GM12878 (cell line): Measurements from ENCODE around the gene FKBP8. TPM values are rescaled to one million over a fixed set of nuclear protein-coding genes. Genes with fewer than 3 reads are reported as not detected.

ENCODE experiments used
- ATAC-seq: fragments of 200-7000 bp; cut with Tn5 transposase; 3 replicates; pipeline ENCODE4 v1.9.1; 2020; ENCODE audit warnings: mild to moderate bottlenecking, moderate library complexity
- BruUV-seq: library from RNA; stranded (reverse); fragments of 400-500 nt; replicated peaks from 2 replicates; lab custom pipeline; 2021; lab: Mats Ljungman, UMichigan
- CTCF ChIA-PET: fragments of 300-600 bp; sonication (Branson Sonifier 250); formaldehyde crosslinking; extraction: SDS; loops from one replicate; lab custom pipeline; 2021; ENCODE audit warnings: inconsistent platforms; lab: Yijun Ruan, JAX
- POLR2A ChIA-PET: fragments of 350-600 bp; formaldehyde crosslinking; extraction: SDS; loops from one replicate; lab custom pipeline; 2021; ENCODE audit warnings: inconsistent platforms; lab: Charles Lee
- RAD21 ChIA-PET: fragments of 300-600 bp; sonication (Branson Sonifier 250); formaldehyde crosslinking; loops from one replicate; lab custom pipeline; 2023; ENCODE audit warnings: antibody characterized with exemption; ENCODE audit not compliant: unreplicated experiment; lab: Charles Lee
- SMC1A ChIA-PET: fragments of 300-600 bp; sonication (Branson Sonifier 250); formaldehyde crosslinking; loops from one replicate; lab custom pipeline; 2023; ENCODE audit not compliant: unreplicated experiment, uncharacterized antibody; lab: Charles Lee
- DNase-seq: peaks from one replicate; pipeline ENCODE4 v3.0.0-alpha.2; 2011; ENCODE audit warnings: low read depth, low spot score
- FAIRE-seq: peaks from 3 replicates; lab custom pipeline; 2011; peaks lifted over from hg19 to GRCh38; lab: Jason Lieb, UNC
- H2AFZ ChIP-seq: 2 replicates; pipeline ENCODE4 v1.6.0; 2011; ENCODE audit warnings: low read depth, low read length, control low read depth; ENCODE audit not compliant: control insufficient read depth
- H3K27ac ChIP-seq: 2 replicates; pipeline ENCODE4 v1.5.1; 2011; ENCODE audit warnings: control low read depth; ENCODE audit not compliant: control insufficient read depth, insufficient read depth
- H3K27me3 ChIP-seq, 2 experiments: replicated peaks in 1 of 2; 2 replicates each; pipeline versions ENCODE4 v1.6.0 to v1.6.1; 2011; ENCODE audit warnings: low read length in 1 of 2; ENCODE audit not compliant: control insufficient read depth in 2 of 2, insufficient read depth in 2 of 2
- H3K36me3 ChIP-seq, 2 experiments: 2 replicates each; pipeline ENCODE4 v1.5.1; 2011; ENCODE audit warnings: low read length in 1 of 2; ENCODE audit not compliant: control insufficient read depth in 2 of 2, insufficient read depth in 2 of 2
- H3K4me1 ChIP-seq: 2 replicates; pipeline ENCODE4 v1.6.1; 2011; ENCODE audit warnings: mild to moderate bottlenecking, low read length, moderate library complexity, mixed read lengths; ENCODE audit not compliant: control insufficient read depth, insufficient read depth
- H3K4me2 ChIP-seq: 2 replicates; pipeline ENCODE4 v1.6.0; 2011; ENCODE audit warnings: control low read depth; ENCODE audit not compliant: control insufficient read depth, insufficient read depth
- H3K4me3 ChIP-seq: fragments of 200-600 bp; sonication (generic); 2 replicates; pipeline ENCODE4 v1.5.1; 2016
- H3K79me2 ChIP-seq: 2 replicates; pipeline ENCODE4 v1.6.0; 2011; ENCODE audit warnings: low read length; ENCODE audit not compliant: control insufficient read depth, insufficient read depth
- H3K9ac ChIP-seq: 2 replicates; pipeline ENCODE4 v1.8.0; 2011; ENCODE audit warnings: low read length, control low read depth, mixed read lengths; ENCODE audit not compliant: control insufficient read depth, insufficient read depth
- H3K9me3 ChIP-seq: replicated peaks from 3 replicates; pipeline ENCODE4 v1.5.1; 2011; ENCODE audit warnings: mild to moderate bottlenecking, low read length; ENCODE audit not compliant: control insufficient read depth, insufficient read depth
- H4K20me1 ChIP-seq: 2 replicates; pipeline ENCODE4 v1.6.0; 2011; ENCODE audit not compliant: control insufficient read depth, insufficient read depth
- BACH1 ChIP-seq: fragments of 450-650 bp; IDR thresholded peaks from 2 replicates; pipeline ENCODE4 v1.6.1; 2017; ENCODE audit warnings: mild to moderate bottlenecking, borderline replicate concordance
- BCL11A ChIP-seq: IDR thresholded peaks from 2 replicates; pipeline ENCODE4 v1.6.1; 2011; ENCODE audit warnings: low read depth, low read length
- BCL3 ChIP-seq: IDR thresholded peaks from 2 replicates; pipeline ENCODE4 v1.6.1; 2011; ENCODE audit warnings: borderline replicate concordance, low read depth, mild to moderate bottlenecking, moderate library complexity, low read length; ENCODE audit not compliant: insufficient read depth, poor library complexity, severe bottlenecking
- FOXM1 ChIP-seq: IDR thresholded peaks from 2 replicates; pipeline ENCODE4 v1.6.1; 2012; ENCODE audit warnings: low read depth, mild to moderate bottlenecking, inconsistent platforms, low read length, moderate library complexity
- HDAC2 ChIP-seq: fragments of 200-600 bp; sonication (generic); IDR thresholded peaks from 2 replicates; pipeline ENCODE4 v1.6.1; 2017
- IKZF1 ChIP-seq: fragments of 450-650 bp; conservative IDR thresholded peaks from 2 replicates; pipeline ENCODE4 v1.6.1; 2017; ENCODE audit warnings: antibody characterized with exemption, mild to moderate bottlenecking
- KDM1A ChIP-seq: fragments of 200-600 bp; sonication (generic); IDR thresholded peaks from 2 replicates; pipeline ENCODE4 v1.6.1; 2016; ENCODE audit warnings: borderline replicate concordance
- POLR2A ChIP-seq: IDR thresholded peaks from 2 replicates; pipeline ENCODE4 v1.6.1; 2011; ENCODE audit warnings: low read depth, mild to moderate bottlenecking, low read length
- RAD21 ChIP-seq: IDR thresholded peaks from 2 replicates; pipeline ENCODE4 v1.6.1; 2011; ENCODE audit warnings: mild to moderate bottlenecking, low read depth, low read length, moderate library complexity; ENCODE audit not compliant: insufficient read depth
- RBBP5 ChIP-seq: fragments of 200-600 bp; sonication (generic); conservative IDR thresholded peaks from 2 replicates; pipeline ENCODE4 v1.6.1; 2016
- SMAD1 ChIP-seq: fragments of 450-650 bp; IDR thresholded peaks from 2 replicates; pipeline ENCODE4 v1.6.1; 2018; ENCODE audit warnings: mild to moderate bottlenecking, low read depth; ENCODE audit not compliant: partially characterized antibody
- SREBF1 ChIP-seq: IDR thresholded peaks from 2 replicates; pipeline ENCODE4 v1.6.1; 2012; ENCODE audit warnings: mild to moderate bottlenecking, low read length
- TARDBP ChIP-seq: IDR thresholded peaks from 2 replicates; pipeline ENCODE4 v1.6.1; 2016; ENCODE audit warnings: borderline replicate concordance
- YBX1 ChIP-seq: fragments of 450-650 bp; IDR thresholded peaks from 2 replicates; pipeline ENCODE4 v1.6.1; 2016; ENCODE audit warnings: antibody characterized with exemption
- ZSCAN29 ChIP-seq: fragments of 450-650 bp; IDR thresholded peaks from 2 replicates; pipeline ENCODE4 v1.6.1; 2017; ENCODE audit warnings: mild to moderate bottlenecking, moderate library complexity
- WGBS: methylation state at CpG from one replicate; pipeline ENCODE4 v1.1.6; 2016; ENCODE audit warnings: low lambda C conversion rate; ENCODE audit not compliant: insufficient replicate concordance, insufficient coverage; ENCODE audit errors: missing lambda C conversion rate; 5-methylcytosine and 5-hydroxymethylcytosine counted together
- in situ Hi-C: fragments of 300-500 bp; cut with MboI; formaldehyde crosslinking; loops from 9 replicates; pipeline ENCODE4 v1.14.3; 2018; ENCODE audit warnings: mixed read lengths
- intact Hi-C: fragments of 100-400 bp; cut with micrococcal nuclease; formaldehyde crosslinking; loops from one replicate; pipeline ENCODE4 v1.14.2; 2022; ENCODE audit not compliant: unreplicated experiment
- polyA plus RNA-seq, 11 experiments: library from polyadenylated mRNA; depleted of rRNA in 4 of 11; unstranded in 6 of 11; stranded (reverse) in 5 of 11; fragments of >200 nt; fragmentation: Nextera tagmentation in 4 of 11; fragmentation: Illumina TruSeq in 1 of 11; extraction: Ambion mirVana in 4 of 11; extraction: Trizol in 1 of 11; gene quantifications; 1 replicate in 1 of 11; 2 replicates in 10 of 11; pipeline versions ENCODE4 v1.2.1 to v1.2.3, GENCODE V29; 2011 to 2016; ENCODE audit warnings: inconsistent platforms in 2 of 11, missing spikeins in 2 of 11, low read depth in 1 of 11
- total RNA-seq, 4 experiments: library from RNA; depleted of rRNA in 3 of 4; stranded (reverse); fragments of >200 nt in 3 of 4; fragmentation: Illumina TruSeq in 1 of 4; extraction: Trizol in 1 of 4; gene quantifications; 2 replicates each; pipeline versions ENCODE4 v1.2.1 to v1.2.3, GENCODE V29; 2013 to 2021

Gene FKBP8
- total and polyA plus RNA-seq, 10 of the 15 experiments (the other 5 are each of a cell fraction or from before 2014, with no cell fraction given): 0.13 to 205 (median 95.4) TPM

DNA sequence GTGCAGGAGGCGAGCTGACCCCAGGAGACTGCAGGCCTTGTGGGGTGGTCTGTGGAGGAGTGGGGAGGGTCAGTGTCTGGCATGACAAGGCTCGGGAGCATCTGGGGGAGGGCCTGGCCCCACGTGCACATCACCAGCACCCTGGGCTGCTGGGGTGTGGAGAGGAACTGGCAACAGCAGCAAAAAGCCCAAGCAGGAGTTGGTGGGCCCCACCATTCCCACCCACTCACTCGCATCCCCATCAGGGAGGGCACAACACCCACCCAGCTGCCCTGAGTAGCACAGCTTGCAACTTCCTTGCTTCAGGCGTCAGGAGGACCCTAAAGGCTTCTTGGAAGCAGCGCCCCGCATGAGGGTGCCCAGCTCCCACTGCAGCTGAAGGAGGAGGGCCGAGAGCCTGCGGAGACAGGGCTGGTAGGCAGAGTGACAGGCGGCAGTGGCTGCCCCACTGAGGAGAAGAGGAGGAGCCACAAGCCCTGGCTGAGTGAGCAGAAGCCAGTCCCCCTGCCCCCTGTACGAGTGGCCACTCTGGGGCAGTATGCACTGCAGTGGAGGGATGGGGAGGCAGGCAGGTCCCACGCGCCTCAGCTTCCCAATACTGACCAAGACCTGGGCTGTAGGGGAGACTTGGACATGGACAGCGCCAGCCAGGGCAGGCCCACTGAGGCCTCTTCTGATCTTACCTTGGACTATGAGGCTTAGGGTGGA is 48.0 kb downstream of the FKBP8 start:
- ChIA-PET SMC1A (no interaction called here), POLR2A (interaction anchor here (1.0 to 1.3 kb wide), 2 partner anchors 26 to 84 kb away, joined by 3 to 4 read pairs; partner anchors contain the start of gene ELL), RAD21 (interaction anchor here (1.1 to 2.0 kb wide), 2 partner anchors 24 to 93 kb away, joined by 3 to 4 read pairs; partner anchors contain the start of gene REX1BD), CTCF (interaction anchor here (0.6 kb wide), 1 partner anchor 351 kb away, joined by 3 read pairs; no protein-coding TSS in a partner anchor)
- Histone ChIP-seq H4K20me1 (peaks cover 12% of the 10 kb centered on the region), H3K4me1 (peaks cover 31% of the 10 kb centered on the region), H3K36me3 (peaks cover 3% of the 10 kb centered on the region in 2 experiments; a peak in 3 of 4 replicates), H3K27ac (no peak overlapping the region; the same call in 1 of the 2 replicates), H3K4me2 (no peak overlapping the region), H3K4me3 (no peak overlapping the region), H3K79me2 (peaks cover 70% of the 10 kb centered on the region), H3K27me3 (no peaks in the 10 kb centered on the region), H3K9ac (no peak overlapping the region), H2AFZ (no peak overlapping the region), H3K9me3 (no peaks in the 10 kb centered on the region)
- no peak for DNase-seq
- intact Hi-C loops: no loop called here
- BruUV-seq: no TSS peak
- in situ Hi-C loops: no loop called here
- no peak for FAIRE-seq
- 78% methylated on average over 14 of the region's 14 CpGs for WGBS
- no peak; the same call in 2 of the 3 replicates for ATAC-seq
- TF ChIP-seq POLR2A (peak; percentile 23; the same call in 1 of the 2 replicates), YBX1 (no peak)

DNA sequence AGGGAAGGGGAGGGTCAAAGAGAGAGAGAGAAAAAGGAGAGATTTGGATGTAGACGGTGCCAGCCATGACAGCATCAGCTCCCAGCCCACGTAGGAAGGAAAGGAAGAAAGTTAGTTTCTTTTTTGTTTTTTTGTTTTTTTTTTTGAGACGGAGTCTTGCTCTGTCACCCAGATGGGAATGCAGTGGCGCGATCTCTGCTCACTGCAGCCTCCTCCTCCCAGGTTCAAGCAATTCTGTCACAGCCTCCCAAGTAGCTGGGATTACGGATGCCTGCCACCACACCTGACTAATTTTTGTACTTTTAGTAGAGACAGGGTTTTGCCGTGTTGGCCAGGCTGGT is 49.1 kb downstream of the FKBP8 start:
- in situ Hi-C loops (no loop called here), intact Hi-C loops (no loop called here)
- Histone ChIP-seq H3K4me2 (no peak overlapping the region), H3K36me3 (peaks cover 3% of the 10 kb centered on the region in 2 experiments; a peak in 3 of 4 replicates), H2AFZ (no peak overlapping the region), H3K27ac (no peak overlapping the region), H3K27me3 (no peaks in the 10 kb centered on the region), H4K20me1 (peaks cover 12% of the 10 kb centered on the region), H3K4me3 (no peak overlapping the region), H3K9ac (no peak overlapping the region), H3K79me2 (peaks cover 60% of the 10 kb centered on the region), H3K9me3 (no peaks in the 10 kb centered on the region), H3K4me1 (peaks cover 22% of the 10 kb centered on the region)
- TF ChIP-seq BACH1 (no peak), IKZF1 (no peak), BCL3 (no peak), FOXM1 (no peak), HDAC2 (no peak), SREBF1 (no peak), BCL11A (no peak), TARDBP (no peak), RAD21 (no peak), SMAD1 (no peak), KDM1A (no peak), ZSCAN29 (no peak), RBBP5 (no peak)
- CTCF ChIA-PET: no interaction called here
- FAIRE-seq (peak; percentile 35), DNase-seq (no peak), ATAC-seq (no peak)
- POLR2A ChIA-PET: interaction anchor here (0.7 to 0.9 kb wide), 2 partner anchors 62 to 771 kb away, joined by 3 read pairs; no protein-coding TSS in a partner anchor
- SMC1A ChIA-PET: no interaction called here
- WGBS: 53% methylated on average over 5 of the region's 7 CpGs
- RAD21 ChIA-PET: no interaction called here
- BruUV-seq: no TSS peak
